NCI-H226 (cell line): Measurements from ENCODE around the gene AKR1B1.

ENCODE experiments used
- DNase-seq: peaks from one replicate; pipeline ENCODE4 v3.0.0-alpha.2; 2015

The AKR1B1 gene

GRCh38 chr7:134407311-134407710 lies 51.6 kb downstream of the AKR1B1 start:
- no peak for DNase-seq

GRCh38 chr7:134406431-134406830 lies 52.5 kb downstream of the AKR1B1 start:
- no peak for DNase-seq

GRCh38 chr7:134405299-134405698 lies 53.6 kb downstream of the AKR1B1 start:
- DNase-seq = no peak

- no peak for DNase-seq
These were observed 55.8 kb downstream of the AKR1B1 start for GRCh38 chr7:134403062-134403461.

GRCh38 chr7:134400859-134401258 lies 58.0 kb downstream of the AKR1B1 start:
- no peak for DNase-seq

- no peak for DNase-seq
These were observed 62.9 kb downstream of the AKR1B1 start for GRCh38 chr7:134396031-134396430.

GRCh38 chr7:134395604-134396003 lies 63.3 kb downstream of the AKR1B1 start:
- DNase-seq = no peak

- DNase-seq = no peak
These were observed 64.8 kb downstream of the AKR1B1 start for GRCh38 chr7:134394056-134394455.
